HepG2 (cell line): Measurements from ENCODE around the gene SEMA3F. TPM values are rescaled to one million over a fixed set of nuclear protein-coding genes. Genes with fewer than 3 reads are reported as not detected.
A peak's percentile ranks its signal among the peaks of the same experiment; 100 is the strongest.

Experiments
- ATAC-seq: fragments of 200-7000 bp; cut with Tn5 transposase; 3 replicates; pipeline ENCODE4 v1.9.1; 2020; ENCODE audit warnings: mild to moderate bottlenecking, moderate library complexity
- BruUV-seq: library from RNA; stranded (reverse); fragments of 400-500 nt; replicated peaks from 2 replicates; lab custom pipeline; 2021; lab: Mats Ljungman, UMichigan
- CTCF ChIA-PET: fragments of 300-600 bp; formaldehyde crosslinking; extraction: SDS; loops from one replicate; lab custom pipeline; 2021; ENCODE audit warnings: low total read pairs, inconsistent platforms, low intra/inter-chr PET ratio; lab: Yijun Ruan, JAX
- POLR2A ChIA-PET: fragments of 350-600 bp; sonication (Branson Sonifier 250); formaldehyde crosslinking; loops from one replicate; lab custom pipeline; 2020; ENCODE audit warnings: antibody characterized with exemption, inconsistent platforms; lab: Yijun Ruan, JAX
- DNase-seq: peaks from one replicate; pipeline ENCODE4 v3.0.0-alpha.2; 2015; ENCODE audit warnings: low spot score
- FAIRE-seq: peaks from 3 replicates; lab custom pipeline; 2011; peaks lifted over from hg19 to GRCh38; lab: Jason Lieb, UNC
- H2AFZ ChIP-seq: one replicate; pipeline ENCODE4 v1.6.1; 2011; ENCODE audit warnings: low read length, inconsistent platforms
- H3K27ac ChIP-seq: fragments of 300-600 bp; 3 replicates; pipeline ENCODE4 v1.8.0; 2011; ENCODE audit warnings: mixed run types, mild to moderate bottlenecking, mixed read lengths, low read length, inconsistent platforms; ENCODE audit not compliant: insufficient read depth; ENCODE audit errors: extremely low read length
- H3K27me3 ChIP-seq, 2 experiments: fragments of 200-600 bp in 1 of 2; 2 replicates in 1 of 2; 3 replicates in 1 of 2; pipeline versions ENCODE4 v1.6.0 to v1.8.0; 2011; ENCODE audit warnings: low read length in 2 of 2, mild to moderate bottlenecking in 2 of 2, moderate library complexity in 2 of 2, inconsistent platforms in 1 of 2; ENCODE audit not compliant: insufficient read depth in 2 of 2, control insufficient read depth in 1 of 2
- H3K36me3 ChIP-seq, 2 experiments: fragments of 200-600 bp in 1 of 2; replicated peaks in 1 of 2; 2 replicates in 1 of 2; 3 replicates in 1 of 2; pipeline versions ENCODE4 v1.5.1 to v1.8.0; 2011; ENCODE audit warnings: low read length in 2 of 2, inconsistent platforms in 1 of 2; ENCODE audit not compliant: insufficient read depth in 2 of 2, control insufficient read depth in 1 of 2
- H3K4me1 ChIP-seq: 2 replicates; pipeline ENCODE4 v1.5.1; 2012; ENCODE audit warnings: low read length, inconsistent platforms; ENCODE audit not compliant: insufficient read depth
- H3K4me2 ChIP-seq: 2 replicates; pipeline ENCODE4 v1.6.0; 2011; ENCODE audit warnings: low read depth, low read length, inconsistent platforms
- H3K4me3 ChIP-seq, 3 experiments: fragments of 200-600 bp in 1 of 3; sonication (generic), shearing (Covaris generic) in 1 of 3; replicated peaks in 1 of 3; 2 replicates each; pipeline ENCODE4 v1.5.1; 2011 to 2016; ENCODE audit warnings: low read length in 3 of 3, inconsistent platforms in 2 of 3, low read depth in 2 of 3, mild to moderate bottlenecking in 2 of 3, control low read depth in 1 of 3, mixed read lengths in 1 of 3; ENCODE audit not compliant: insufficient read depth in 1 of 3
- H3K79me2 ChIP-seq: one replicate; pipeline ENCODE4 v1.6.1; 2011; ENCODE audit warnings: low read length, inconsistent platforms; ENCODE audit not compliant: insufficient read depth
- H3K9ac ChIP-seq: 2 replicates; pipeline ENCODE4 v1.6.0; 2011; ENCODE audit warnings: mild to moderate bottlenecking, low read depth, low read length, inconsistent platforms; ENCODE audit not compliant: insufficient read depth
- H3K9me3 ChIP-seq: 2 replicates; pipeline ENCODE4 v1.5.1; 2012; ENCODE audit warnings: mild to moderate bottlenecking, low read length
- H4K20me1 ChIP-seq: 2 replicates; pipeline ENCODE4 v1.6.0; 2011; ENCODE audit warnings: inconsistent platforms, mild to moderate bottlenecking, low read length, moderate library complexity; ENCODE audit not compliant: insufficient read depth
- AGO2 ChIP-seq: fragments of 200-400 bp; formaldehyde crosslinking; optimal IDR thresholded peaks from 2 replicates; pipeline ENCODE3; 2017; ENCODE audit warnings: mild to moderate bottlenecking, low read depth, low read length, moderate library complexity
- DMTF1 ChIP-seq: sonication (generic); formaldehyde crosslinking; IDR thresholded peaks from 2 replicates; pipeline ENCODE4 v1.4.0; 2020; ENCODE audit warnings: mild to moderate bottlenecking, missing genetic modification reagents
- HCFC1 ChIP-seq: fragments of 150-350 bp; IDR thresholded peaks from 2 replicates; pipeline ENCODE4 v1.6.1; 2014; ENCODE audit warnings: low read depth, low read length
- NR3C1 ChIP-seq: sonication (generic); formaldehyde crosslinking; IDR thresholded peaks from 2 replicates; pipeline ENCODE4 v1.4.0; 2020; ENCODE audit warnings: missing genetic modification reagents
- POLR2AphosphoS2 ChIP-seq: IDR thresholded peaks from 2 replicates; pipeline ENCODE4 v1.6.1; 2011; ENCODE audit warnings: low read depth, low read length, improper control_type of control experiment
- POLR2G ChIP-seq: fragments of 200-400 bp; formaldehyde crosslinking; IDR thresholded peaks from 2 replicates; pipeline ENCODE4 v1.6.1; 2018; ENCODE audit warnings: mild to moderate bottlenecking, low read depth, low read length, moderate library complexity
- RNF2 ChIP-seq: fragments of 450-650 bp; conservative IDR thresholded peaks from 2 replicates; pipeline ENCODE4 v1.6.1; 2016; ENCODE audit warnings: low read depth
- ZBTB8A ChIP-seq: sonication (generic); formaldehyde crosslinking; IDR thresholded peaks from 2 replicates; pipeline ENCODE4 v1.4.0; 2020; ENCODE audit warnings: mild to moderate bottlenecking, low read depth, missing genetic modification reagents, borderline replicate concordance
- ZNF746 ChIP-seq: sonication (generic); formaldehyde crosslinking; IDR thresholded peaks from 2 replicates; pipeline ENCODE4 v1.8.0; 2022; ENCODE audit warnings: mild to moderate bottlenecking, missing genetic modification reagents
- ZNF761 ChIP-seq: sonication (generic); formaldehyde crosslinking; conservative IDR thresholded peaks from 2 replicates; pipeline ENCODE4 v1.4.0; 2020; ENCODE audit warnings: mild to moderate bottlenecking, missing genetic modification reagents
- WGBS: methylation state at CpG from one replicate; pipeline ENCODE4 v1.1.6; 2017; ENCODE audit warnings: low lambda C conversion rate; 5-methylcytosine and 5-hydroxymethylcytosine counted together
- in situ Hi-C: cut with HindIII; loops from 2 replicates; pipeline ENCODE4 v1.10.0; 2017; ENCODE audit warnings: low pct_unique_long_range_greater_than_20kb; ENCODE audit not compliant: extremely low pct_ligation_motif_present
- intact Hi-C: fragments of 100-400 bp; cut with micrococcal nuclease; formaldehyde crosslinking; loops from one replicate; pipeline ENCODE4 v1.10.0; 2022; ENCODE audit not compliant: unreplicated experiment
- polyA plus RNA-seq, 8 experiments: library from polyadenylated mRNA; depleted of rRNA in 3 of 8; stranded (reverse) in 7 of 8; unstranded in 1 of 8; fragments of >200 nt; fragmentation: Illumina TruSeq in 4 of 8; extraction: Trizol in 4 of 8; gene quantifications; 2 replicates each; pipeline versions ENCODE4 v1.2.1 to v1.2.3, GENCODE V29; 2011 to 2016; ENCODE audit warnings: low read depth in 4 of 8, missing spikeins in 1 of 8, mixed read lengths in 1 of 8; ENCODE audit not compliant: insufficient read depth in 1 of 8
- total RNA-seq, 5 experiments: library from RNA; depleted of rRNA; stranded (reverse); fragments of >200 nt; fragmentation: Illumina TruSeq; extraction: Trizol; gene quantifications; 2 replicates each; pipeline ENCODE4 v1.2.3, GENCODE V29; 2016; ENCODE audit warnings: low read depth in 1 of 5

SEMA3F gene
- total and polyA plus RNA-seq, 2 of the 13 experiments (the other 11 are each of a cell fraction or from before 2014, with no cell fraction given) = 7.6 to 17.2 TPM

GRCh38 chr3:50122661-50123391 lies 32.3 kb upstream of the SEMA3F start:
- Histone ChIP-seq H3K9me3 (no peaks in the 10 kb centered on the region), H3K4me1 (peaks cover 29% of the 10 kb centered on the region), H3K27ac (no peak overlapping the region), H3K9ac (no peak overlapping the region), H4K20me1 (no peaks in the 10 kb centered on the region)
- intact Hi-C loops = loop anchor here (5.0 kb wide), 1 partner anchor 49 kb away; no protein-coding TSS in a partner anchor
- ATAC-seq (peak; percentile 4), DNase-seq (no peak)
- POLR2A ChIA-PET = interaction anchor here (1.3 to 3.2 kb wide), 3 partner anchors 27 to 98 kb away, joined by 3 to 12 read pairs (median 3); no protein-coding TSS in a partner anchor
- TF ChIP-seq ZNF761 (CRISPR knock-in tag) (no peak), AGO2 (peak; percentile 75), ZNF746 (CRISPR knock-in tag) (no peak), NR3C1 (CRISPR knock-in tag) (no peak)
- TF ChIP-seq, all 625 proteins: peak for 1
- Histone ChIP-seq H3K36me3 (peaks cover 7 to 28% of the 10 kb centered on the region in 2 experiments), H2AFZ (no peak overlapping the region), H3K4me3 (no peak overlapping the region), H3K79me2 (no peaks in the 10 kb centered on the region), H3K27me3 (peaks cover 0 to 6% of the 10 kb centered on the region in 2 experiments; a peak in 2 of 5 replicates), H3K4me2 (no peak overlapping the region)
- WGBS = 84% methylated on average over 9 of the region's 14 CpGs
- no peak for FAIRE-seq
- in situ Hi-C loops = loop anchor here (5.0 kb wide), 1 partner anchor 64 kb away; no protein-coding TSS in a partner anchor
- BruUV-seq = no TSS peak
- CTCF ChIA-PET = interaction anchor here (1.2 to 2.8 kb wide), 3 partner anchors 32 to 66 kb away, joined by 4 to 50 read pairs (median 4); partner anchors contain the start of gene SEMA3F

GRCh38 chr3:50123394-50124051 lies 31.6 kb upstream of the SEMA3F start:
- ATAC-seq (peak; percentile 0; the same call in 2 of the 3 replicates), DNase-seq (no peak), FAIRE-seq (no peak)
- Histone ChIP-seq H3K9ac (no peak overlapping the region), H3K4me1 (peaks cover 34% of the 10 kb centered on the region), H3K9me3 (no peaks in the 10 kb centered on the region), H3K36me3 (peaks cover 2 to 21% of the 10 kb centered on the region in 2 experiments; a peak in 3 of 5 replicates), H2AFZ (no peak overlapping the region), H3K4me2 (no peak overlapping the region), H3K79me2 (no peaks in the 10 kb centered on the region), H3K27ac (no peak overlapping the region), H3K4me3 (no peak overlapping the region), H3K27me3 (peaks cover 0 to 6% of the 10 kb centered on the region in 2 experiments; a peak in 2 of 5 replicates), H4K20me1 (no peaks in the 10 kb centered on the region)
- intact Hi-C loops = loop anchor here (5.0 kb wide), 1 partner anchor 49 kb away; no protein-coding TSS in a partner anchor
- CTCF ChIA-PET = interaction anchor here (1.2 kb wide), 1 partner anchor 66 kb away, joined by 4 read pairs; no protein-coding TSS in a partner anchor
- 65% methylated on average over 2 of the region's 4 CpGs for WGBS
- no TSS peak for BruUV-seq
- POLR2A ChIA-PET = interaction anchor here (1.4 to 3.2 kb wide), 2 partner anchors 26 to 47 kb away, joined by 3 to 12 read pairs; no protein-coding TSS in a partner anchor
- peak; percentile 19; the same call in 1 of the 2 replicates for TF ChIP-seq POLR2G
- no peak for TF ChIP-seq HCFC1
- no peak for TF ChIP-seq ZBTB8A (CRISPR knock-in tag)
- TF ChIP-seq DMTF1 (CRISPR knock-in tag) = no peak
- peak; percentile 67; the same call in 1 of the 2 replicates for TF ChIP-seq POLR2AphosphoS2
- TF ChIP-seq RNF2 = no peak
- in situ Hi-C loops = loop anchor here (5.0 kb wide), 1 partner anchor 64 kb away; no protein-coding TSS in a partner anchor
